HepG2 (cell line): ENCODE measurements around the gene RNF13. TPM values are rescaled to one million over a fixed set of nuclear protein-coding genes. Genes with fewer than 3 reads are reported as not detected.
A peak's percentile ranks its signal among the peaks of the same experiment; 100 is the strongest.

Source experiments
- ATF1 ChIP-seq: IDR thresholded peaks from 2 replicates; pipeline ENCODE4 v1.6.1; 2016; ENCODE audit warnings: mild to moderate bottlenecking, control low read depth
- CEBPG ChIP-seq: IDR thresholded peaks from 2 replicates; pipeline ENCODE4 v1.6.1; 2016
- CENPX ChIP-seq: sonication (generic); formaldehyde crosslinking; IDR thresholded peaks from 2 replicates; pipeline ENCODE4 v1.9.0; 2021; ENCODE audit warnings: mild to moderate bottlenecking, missing genetic modification reagents, moderate library complexity
- FOSL2 ChIP-seq: sonication (generic); formaldehyde crosslinking; IDR thresholded peaks from 2 replicates; pipeline ENCODE4 v1.4.0; 2020; ENCODE audit warnings: missing genetic modification reagents
- GABPA ChIP-seq, 2 experiments: IDR thresholded peaks; 2 replicates each; pipeline ENCODE4 v1.6.1; 2011 to 2016; ENCODE audit warnings: low read depth in 2 of 2, low read length in 1 of 2, missing biosample characterization in 1 of 2, missing genetic modification characterization in 1 of 2
- GZF1 ChIP-seq: sonication (generic); formaldehyde crosslinking; IDR thresholded peaks from 2 replicates; pipeline ENCODE4 v1.5.1; 2020; ENCODE audit warnings: mild to moderate bottlenecking, missing genetic modification reagents
- KMT2B ChIP-seq: IDR thresholded peaks from 2 replicates; pipeline ENCODE4 v1.6.1; 2016; ENCODE audit warnings: missing genetic modification reagents, missing compliant biosample characterization
- MBNL3 ChIP-seq: fragments of 250-450 bp; sonication (Bioruptor Pico); conservative IDR thresholded peaks from 2 replicates; pipeline ENCODE4 v1.8.0; 2022; ENCODE audit warnings: mild to moderate bottlenecking, inconsistent platforms
- NCOR1 ChIP-seq: fragments of 200-600 bp; sonication (generic); IDR thresholded peaks from 2 replicates; pipeline ENCODE4 v1.7.0; 2017; ENCODE audit warnings: antibody characterized with exemption, low read length, borderline replicate concordance
- NFE2L2 ChIP-seq: fragments of 150-350 bp; IDR thresholded peaks from 2 replicates; pipeline ENCODE4 v1.6.1; 2014; ENCODE audit warnings: low read length
- NR2F2 ChIP-seq: IDR thresholded peaks from 2 replicates; pipeline ENCODE4 v1.6.1; 2012; ENCODE audit warnings: low read depth, inconsistent platforms, borderline replicate concordance
- RCOR2 ChIP-seq: IDR thresholded peaks from 2 replicates; pipeline ENCODE4 v1.6.1; 2016; ENCODE audit warnings: missing biosample characterization, missing genetic modification reagents
- SNAI1 ChIP-seq: sonication (generic); formaldehyde crosslinking; IDR thresholded peaks from 2 replicates; pipeline ENCODE4 v1.5.0; 2020; ENCODE audit warnings: mild to moderate bottlenecking, missing genetic modification reagents, borderline replicate concordance
- SP4 ChIP-seq: sonication (generic); formaldehyde crosslinking; IDR thresholded peaks from 2 replicates; pipeline ENCODE4 v1.8.1; 2023; ENCODE audit warnings: mild to moderate bottlenecking, missing genetic modification reagents
- TCF7 ChIP-seq: sonication (generic); IDR thresholded peaks from 2 replicates; pipeline ENCODE4 v1.6.1; 2016; ENCODE audit warnings: antibody characterized with exemption, low read depth
- ZBTB20 ChIP-seq: sonication (generic); formaldehyde crosslinking; IDR thresholded peaks from 2 replicates; pipeline ENCODE4 v1.8.1; 2023; ENCODE audit warnings: missing genetic modification reagents, low read depth, mild to moderate bottlenecking, borderline replicate concordance
- ZNF121 ChIP-seq: sonication (generic); formaldehyde crosslinking; IDR thresholded peaks from 2 replicates; pipeline ENCODE4 v1.5.0; 2020; ENCODE audit warnings: mild to moderate bottlenecking, missing genetic modification reagents
- ZNF382 ChIP-seq: sonication (generic); formaldehyde crosslinking; IDR thresholded peaks from 2 replicates; pipeline ENCODE4 v1.5.0; 2020; ENCODE audit warnings: missing genetic modification reagents, mild to moderate bottlenecking, borderline replicate concordance
- ZNF597 ChIP-seq: sonication (generic); formaldehyde crosslinking; IDR thresholded peaks from 2 replicates; pipeline ENCODE4 v1.5.0; 2020; ENCODE audit warnings: missing genetic modification reagents
- ZNF672 ChIP-seq: sonication (generic); formaldehyde crosslinking; IDR thresholded peaks from 2 replicates; pipeline ENCODE4 v1.8.1; 2022; ENCODE audit warnings: missing genetic modification reagents
- ZNF713 ChIP-seq: sonication (generic); formaldehyde crosslinking; IDR thresholded peaks from 2 replicates; pipeline ENCODE4 v1.4.0; 2020; ENCODE audit warnings: mild to moderate bottlenecking, missing genetic modification reagents
- ZNF75D ChIP-seq: sonication (generic); formaldehyde crosslinking; IDR thresholded peaks from 2 replicates; pipeline ENCODE4 v1.8.1; 2023; ENCODE audit warnings: missing genetic modification reagents, mild to moderate bottlenecking, borderline replicate concordance
- ZNF788 ChIP-seq: sonication (generic); formaldehyde crosslinking; IDR thresholded peaks from 2 replicates; pipeline ENCODE4 v1.5.0; 2020; ENCODE audit warnings: mild to moderate bottlenecking, missing genetic modification reagents, borderline replicate concordance
- ZNF83 ChIP-seq: sonication (generic); formaldehyde crosslinking; IDR thresholded peaks from 2 replicates; pipeline ENCODE4 v1.4.0; 2020; ENCODE audit warnings: missing genetic modification reagents, mild to moderate bottlenecking, borderline replicate concordance
- polyA plus RNA-seq, 8 experiments: library from polyadenylated mRNA; depleted of rRNA in 3 of 8; stranded (reverse) in 7 of 8; unstranded in 1 of 8; fragments of >200 nt; fragmentation: Illumina TruSeq in 4 of 8; extraction: Trizol in 4 of 8; gene quantifications; 2 replicates each; pipeline versions ENCODE4 v1.2.1 to v1.2.3, GENCODE V29; 2011 to 2016; ENCODE audit warnings: low read depth in 4 of 8, missing spikeins in 1 of 8, mixed read lengths in 1 of 8; ENCODE audit not compliant: insufficient read depth in 1 of 8
- total RNA-seq, 5 experiments: library from RNA; depleted of rRNA; stranded (reverse); fragments of >200 nt; fragmentation: Illumina TruSeq; extraction: Trizol; gene quantifications; 2 replicates each; pipeline ENCODE4 v1.2.3, GENCODE V29; 2016; ENCODE audit warnings: low read depth in 1 of 5
- TF ChIP-seq, protein P1 (sequence below): sonication (generic); formaldehyde crosslinking; IDR thresholded peaks from 2 replicates; pipeline ENCODE4 v1.5.0; 2020; ENCODE audit warnings: mild to moderate bottlenecking, missing genetic modification reagents, borderline replicate concordance
- TF ChIP-seq, protein P2 (sequence below): IDR thresholded peaks from 2 replicates; pipeline ENCODE4 v1.6.1; 2016; ENCODE audit warnings: mild to moderate bottlenecking, missing biosample characterization, missing genetic modification reagents
- TF ChIP-seq, protein P3 (sequence below): sonication (generic); formaldehyde crosslinking; IDR thresholded peaks from 2 replicates; pipeline ENCODE4 v1.4.0; 2020; ENCODE audit warnings: missing genetic modification reagents

Gene RNF13
- total and polyA plus RNA-seq, 2 of the 13 experiments (the other 11 are each of a cell fraction or from before 2014, with no cell fraction given) = 39.8 to 46.0 TPM

DNA sequence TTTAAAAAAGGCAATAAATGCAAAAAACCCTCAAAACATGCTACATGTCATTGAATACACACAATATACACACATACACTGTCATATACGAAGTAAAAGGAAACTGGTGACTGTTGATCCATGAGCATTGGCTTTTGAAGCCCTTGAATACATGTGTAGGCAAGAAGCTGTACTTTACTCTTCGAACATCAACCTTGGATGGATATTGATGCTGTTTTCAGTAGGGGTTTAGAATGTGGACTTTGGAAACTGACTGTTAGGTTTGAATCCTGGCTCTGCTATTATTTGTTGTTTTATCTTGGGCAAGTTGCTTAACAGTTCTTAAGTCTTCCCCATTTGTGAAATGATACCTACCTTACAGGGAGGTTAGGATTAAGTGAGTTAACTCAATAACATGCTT, 30.5 kb downstream of the RNF13 start (continued):
- TF ChIP-seq CENPX (CRISPR knock-in tag) (no peak), MBNL3 (CRISPR knock-in tag) (no peak), ZNF382 (CRISPR knock-in tag) (no peak), TCF7 (no peak), ZNF672 (CRISPR knock-in tag) (no peak), ZBTB20 (CRISPR knock-in tag) (peak; percentile 75; the same call in 1 of the 2 replicates), NFE2L2 (no peak), FOSL2 (CRISPR knock-in tag) (no peak), CEBPG (CRISPR knock-in tag) (peak; percentile 65), ZNF121 (CRISPR knock-in tag) (no peak), ZNF75D (CRISPR knock-in tag) (no peak), ZNF83 (CRISPR knock-in tag) (no peak), KMT2B (CRISPR knock-in tag) (peak; percentile 40; the same call in 1 of the 2 replicates), RCOR2 (CRISPR knock-in tag) (peak; percentile 81), NR2F2 (no peak), ZNF713 (CRISPR knock-in tag) (no peak), NCOR1 (peak; percentile 72), GZF1 (CRISPR knock-in tag) (no peak), SP4 (CRISPR knock-in tag) (no peak), ZNF788 (CRISPR knock-in tag) (no peak), GABPA (IDR thresholded peaks at IDR 0.05; ENCODE audit: low read depth, low read length) (no peak), GABPA (CRISPR knock-in tag; IDR thresholded peaks at IDR 0.05; ENCODE audit: low read depth) (peak; percentile 39; the same call in 1 of the 2 replicates), SNAI1 (CRISPR knock-in tag) (no peak), ZNF597 (no peak), ATF1 (CRISPR knock-in tag) (peak; percentile 35; the same call in 1 of the 2 replicates)
- TF ChIP-seq, protein P1, sequence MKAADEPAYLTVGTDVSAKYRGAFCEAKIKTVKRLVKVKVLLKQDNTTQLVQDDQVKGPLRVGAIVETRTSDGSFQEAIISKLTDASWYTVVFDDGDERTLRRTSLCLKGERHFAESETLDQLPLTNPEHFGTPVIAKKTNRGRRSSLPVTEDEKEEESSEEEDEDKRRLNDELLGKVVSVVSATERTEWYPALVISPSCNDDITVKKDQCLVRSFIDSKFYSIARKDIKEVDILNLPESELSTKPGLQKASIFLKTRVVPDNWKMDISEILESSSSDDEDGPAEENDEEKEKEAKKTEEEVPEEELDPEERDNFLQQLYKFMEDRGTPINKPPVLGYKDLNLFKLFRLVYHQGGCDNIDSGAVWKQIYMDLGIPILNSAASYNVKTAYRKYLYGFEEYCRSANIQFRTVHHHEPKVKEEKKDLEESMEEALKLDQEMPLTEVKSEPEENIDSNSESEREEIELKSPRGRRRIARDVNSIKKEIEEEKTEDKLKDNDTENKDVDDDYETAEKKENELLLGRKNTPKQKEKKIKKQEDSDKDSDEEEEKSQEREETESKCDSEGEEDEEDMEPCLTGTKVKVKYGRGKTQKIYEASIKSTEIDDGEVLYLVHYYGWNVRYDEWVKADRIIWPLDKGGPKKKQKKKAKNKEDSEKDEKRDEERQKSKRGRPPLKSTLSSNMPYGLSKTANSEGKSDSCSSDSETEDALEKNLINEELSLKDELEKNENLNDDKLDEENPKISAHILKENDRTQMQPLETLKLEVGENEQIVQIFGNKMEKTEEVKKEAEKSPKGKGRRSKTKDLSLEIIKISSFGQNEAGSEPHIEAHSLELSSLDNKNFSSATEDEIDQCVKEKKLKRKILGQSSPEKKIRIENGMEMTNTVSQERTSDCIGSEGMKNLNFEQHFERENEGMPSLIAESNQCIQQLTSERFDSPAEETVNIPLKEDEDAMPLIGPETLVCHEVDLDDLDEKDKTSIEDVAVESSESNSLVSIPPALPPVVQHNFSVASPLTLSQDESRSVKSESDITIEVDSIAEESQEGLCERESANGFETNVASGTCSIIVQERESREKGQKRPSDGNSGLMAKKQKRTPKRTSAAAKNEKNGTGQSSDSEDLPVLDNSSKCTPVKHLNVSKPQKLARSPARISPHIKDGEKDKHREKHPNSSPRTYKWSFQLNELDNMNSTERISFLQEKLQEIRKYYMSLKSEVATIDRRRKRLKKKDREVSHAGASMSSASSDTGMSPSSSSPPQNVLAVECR (CRISPR knock-in tag) = no peak
- TF ChIP-seq, protein P2, sequence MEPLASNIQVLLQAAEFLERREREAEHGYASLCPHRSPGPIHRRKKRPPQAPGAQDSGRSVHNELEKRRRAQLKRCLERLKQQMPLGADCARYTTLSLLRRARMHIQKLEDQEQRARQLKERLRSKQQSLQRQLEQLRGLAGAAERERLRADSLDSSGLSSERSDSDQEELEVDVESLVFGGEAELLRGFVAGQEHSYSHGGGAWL (CRISPR knock-in tag) = no peak
- TF ChIP-seq, protein P3, sequence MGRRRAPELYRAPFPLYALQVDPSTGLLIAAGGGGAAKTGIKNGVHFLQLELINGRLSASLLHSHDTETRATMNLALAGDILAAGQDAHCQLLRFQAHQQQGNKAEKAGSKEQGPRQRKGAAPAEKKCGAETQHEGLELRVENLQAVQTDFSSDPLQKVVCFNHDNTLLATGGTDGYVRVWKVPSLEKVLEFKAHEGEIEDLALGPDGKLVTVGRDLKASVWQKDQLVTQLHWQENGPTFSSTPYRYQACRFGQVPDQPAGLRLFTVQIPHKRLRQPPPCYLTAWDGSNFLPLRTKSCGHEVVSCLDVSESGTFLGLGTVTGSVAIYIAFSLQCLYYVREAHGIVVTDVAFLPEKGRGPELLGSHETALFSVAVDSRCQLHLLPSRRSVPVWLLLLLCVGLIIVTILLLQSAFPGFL (CRISPR knock-in tag) = no peak
